ENCODE measurements around the gene PRR33. TPM values are rescaled to one million over a fixed set of nuclear protein-coding genes. Genes with fewer than 3 reads are reported as not detected.

PRR33 gene
- total and polyA plus RNA-seq, 4 donors = not detected

GRCh38 chr11:1854132-1854948 lies 37.4 kb downstream of the PRR33 start:
- Histone ChIP-seq H3K4me1 (ENCODE audit: control insufficient read depth in 4 of 4, insufficient read depth in 4 of 4, low read length in 3 of 4) (peaks cover 0 to 4% (median 1%) of the 10 kb centered on the region in 4 donors), H3K9ac (ENCODE audit: low read depth in 1 of 2, low read length in 2 of 2) (no peak overlapping the region), H3K27me3 (ENCODE audit: control insufficient read depth in 4 of 4, insufficient read depth in 4 of 4, low read length in 3 of 4) (no peaks in the 10 kb centered on the region), H3K27ac (ENCODE audit: low read depth in 1 of 2, low read length in 2 of 2) (no peak overlapping the region), H3K36me3 (ENCODE audit: control insufficient read depth in 4 of 4, insufficient read depth in 3 of 4, low read depth in 1 of 4, low read length in 3 of 4) (no peaks in the 10 kb centered on the region), H3K9me3 (ENCODE audit: control insufficient read depth in 4 of 4, low read length in 3 of 4) (no peaks in the 10 kb centered on the region), H3K4me3 (ENCODE audit: low read depth in 1 of 3, low read length in 3 of 3) (peak overlapping the region in 1 of 3 donors; percentile 34)
- TF ChIP-seq EGR1 (IDR thresholded peaks at IDR 0.05; ENCODE audit: low read depth in 2 of 2) (no peak), JUND (IDR thresholded peaks at IDR 0.05) (no peak), FOXA1 (IDR thresholded peaks at IDR 0.05) (no peak), SP1 (IDR thresholded peaks at IDR 0.05) (no peak), GABPA (IDR thresholded peaks at IDR 0.05 in 1 of 2, conservative IDR thresholded peaks at IDR 0.05 in 1 of 2) (no peak), HNF4G (IDR thresholded peaks at IDR 0.05) (no peak), TAF1 (conservative IDR thresholded peaks at IDR 0.05) (no peak), HNF4A (conservative IDR thresholded peaks at IDR 0.05) (no peak), NR2F2 (IDR thresholded peaks at IDR 0.05) (no peak), MAX (IDR thresholded peaks at IDR 0.05) (no peak), YY1 (IDR thresholded peaks at IDR 0.05) (no peak), RXRA (IDR thresholded peaks at IDR 0.05) (no peak), FOXA2 (IDR thresholded peaks at IDR 0.05) (no peak), RAD21 (IDR thresholded peaks at IDR 0.05) (no peak)
- TF ChIP-seq, protein P1, sequence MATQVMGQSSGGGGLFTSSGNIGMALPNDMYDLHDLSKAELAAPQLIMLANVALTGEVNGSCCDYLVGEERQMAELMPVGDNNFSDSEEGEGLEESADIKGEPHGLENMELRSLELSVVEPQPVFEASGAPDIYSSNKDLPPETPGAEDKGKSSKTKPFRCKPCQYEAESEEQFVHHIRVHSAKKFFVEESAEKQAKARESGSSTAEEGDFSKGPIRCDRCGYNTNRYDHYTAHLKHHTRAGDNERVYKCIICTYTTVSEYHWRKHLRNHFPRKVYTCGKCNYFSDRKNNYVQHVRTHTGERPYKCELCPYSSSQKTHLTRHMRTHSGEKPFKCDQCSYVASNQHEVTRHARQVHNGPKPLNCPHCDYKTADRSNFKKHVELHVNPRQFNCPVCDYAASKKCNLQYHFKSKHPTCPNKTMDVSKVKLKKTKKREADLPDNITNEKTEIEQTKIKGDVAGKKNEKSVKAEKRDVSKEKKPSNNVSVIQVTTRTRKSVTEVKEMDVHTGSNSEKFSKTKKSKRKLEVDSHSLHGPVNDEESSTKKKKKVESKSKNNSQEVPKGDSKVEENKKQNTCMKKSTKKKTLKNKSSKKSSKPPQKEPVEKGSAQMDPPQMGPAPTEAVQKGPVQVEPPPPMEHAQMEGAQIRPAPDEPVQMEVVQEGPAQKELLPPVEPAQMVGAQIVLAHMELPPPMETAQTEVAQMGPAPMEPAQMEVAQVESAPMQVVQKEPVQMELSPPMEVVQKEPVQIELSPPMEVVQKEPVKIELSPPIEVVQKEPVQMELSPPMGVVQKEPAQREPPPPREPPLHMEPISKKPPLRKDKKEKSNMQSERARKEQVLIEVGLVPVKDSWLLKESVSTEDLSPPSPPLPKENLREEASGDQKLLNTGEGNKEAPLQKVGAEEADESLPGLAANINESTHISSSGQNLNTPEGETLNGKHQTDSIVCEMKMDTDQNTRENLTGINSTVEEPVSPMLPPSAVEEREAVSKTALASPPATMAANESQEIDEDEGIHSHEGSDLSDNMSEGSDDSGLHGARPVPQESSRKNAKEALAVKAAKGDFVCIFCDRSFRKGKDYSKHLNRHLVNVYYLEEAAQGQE (IDR thresholded peaks at IDR 0.05) = no peak
- TF ChIP-seq, protein P2, sequence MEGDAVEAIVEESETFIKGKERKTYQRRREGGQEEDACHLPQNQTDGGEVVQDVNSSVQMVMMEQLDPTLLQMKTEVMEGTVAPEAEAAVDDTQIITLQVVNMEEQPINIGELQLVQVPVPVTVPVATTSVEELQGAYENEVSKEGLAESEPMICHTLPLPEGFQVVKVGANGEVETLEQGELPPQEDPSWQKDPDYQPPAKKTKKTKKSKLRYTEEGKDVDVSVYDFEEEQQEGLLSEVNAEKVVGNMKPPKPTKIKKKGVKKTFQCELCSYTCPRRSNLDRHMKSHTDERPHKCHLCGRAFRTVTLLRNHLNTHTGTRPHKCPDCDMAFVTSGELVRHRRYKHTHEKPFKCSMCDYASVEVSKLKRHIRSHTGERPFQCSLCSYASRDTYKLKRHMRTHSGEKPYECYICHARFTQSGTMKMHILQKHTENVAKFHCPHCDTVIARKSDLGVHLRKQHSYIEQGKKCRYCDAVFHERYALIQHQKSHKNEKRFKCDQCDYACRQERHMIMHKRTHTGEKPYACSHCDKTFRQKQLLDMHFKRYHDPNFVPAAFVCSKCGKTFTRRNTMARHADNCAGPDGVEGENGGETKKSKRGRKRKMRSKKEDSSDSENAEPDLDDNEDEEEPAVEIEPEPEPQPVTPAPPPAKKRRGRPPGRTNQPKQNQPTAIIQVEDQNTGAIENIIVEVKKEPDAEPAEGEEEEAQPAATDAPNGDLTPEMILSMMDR (IDR thresholded peaks at IDR 0.05; ENCODE audit: low read depth, low read length, missing input control) = no peak
- TF ChIP-seq, protein P3, sequence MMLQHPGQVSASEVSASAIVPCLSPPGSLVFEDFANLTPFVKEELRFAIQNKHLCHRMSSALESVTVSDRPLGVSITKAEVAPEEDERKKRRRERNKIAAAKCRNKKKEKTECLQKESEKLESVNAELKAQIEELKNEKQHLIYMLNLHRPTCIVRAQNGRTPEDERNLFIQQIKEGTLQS (IDR thresholded peaks at IDR 0.05) = no peak
- TF ChIP-seq, protein P4, sequence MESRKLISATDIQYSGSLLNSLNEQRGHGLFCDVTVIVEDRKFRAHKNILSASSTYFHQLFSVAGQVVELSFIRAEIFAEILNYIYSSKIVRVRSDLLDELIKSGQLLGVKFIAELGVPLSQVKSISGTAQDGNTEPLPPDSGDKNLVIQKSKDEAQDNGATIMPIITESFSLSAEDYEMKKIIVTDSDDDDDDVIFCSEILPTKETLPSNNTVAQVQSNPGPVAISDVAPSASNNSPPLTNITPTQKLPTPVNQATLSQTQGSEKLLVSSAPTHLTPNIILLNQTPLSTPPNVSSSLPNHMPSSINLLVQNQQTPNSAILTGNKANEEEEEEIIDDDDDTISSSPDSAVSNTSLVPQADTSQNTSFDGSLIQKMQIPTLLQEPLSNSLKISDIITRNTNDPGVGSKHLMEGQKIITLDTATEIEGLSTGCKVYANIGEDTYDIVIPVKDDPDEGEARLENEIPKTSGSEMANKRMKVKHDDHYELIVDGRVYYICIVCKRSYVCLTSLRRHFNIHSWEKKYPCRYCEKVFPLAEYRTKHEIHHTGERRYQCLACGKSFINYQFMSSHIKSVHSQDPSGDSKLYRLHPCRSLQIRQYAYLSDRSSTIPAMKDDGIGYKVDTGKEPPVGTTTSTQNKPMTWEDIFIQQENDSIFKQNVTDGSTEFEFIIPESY (IDR thresholded peaks at IDR 0.05) = no peak
- DNase-seq (ENCODE audit: low spot score) = no peak
- WGBS = 80% methylated on average over 27 of the region's 27 CpGs
